Measurements from ENCODE around the gene KLHDC7A.

Gene KLHDC7A

GRCh38 chr1:18484721-18485120 lies 4.0 kb downstream of the KLHDC7A start:
- Histone ChIP-seq H3K27ac (no peak overlapping the region), H3K9ac (no peak overlapping the region), H3K79me2 (no peaks in the 10 kb centered on the region), H3K4me2 (ENCODE audit: low read length) (no peak overlapping the region), H3K4me1 (peaks cover 3% of the 10 kb centered on the region), H2AFZ (no peak overlapping the region), H3K27me3 (ENCODE audit: control insufficient read depth, insufficient read depth, low read length) (no peaks in the 10 kb centered on the region), H3K36me3 (ENCODE audit: control insufficient read depth, insufficient read depth, low read length) (no peaks in the 10 kb centered on the region), H3K4me3 (ENCODE audit: low read depth, low read length) (no peak overlapping the region), H3K9me3 (ENCODE audit: control insufficient read depth, low read length) (no peaks in the 10 kb centered on the region)
- TF ChIP-seq, protein P1, sequence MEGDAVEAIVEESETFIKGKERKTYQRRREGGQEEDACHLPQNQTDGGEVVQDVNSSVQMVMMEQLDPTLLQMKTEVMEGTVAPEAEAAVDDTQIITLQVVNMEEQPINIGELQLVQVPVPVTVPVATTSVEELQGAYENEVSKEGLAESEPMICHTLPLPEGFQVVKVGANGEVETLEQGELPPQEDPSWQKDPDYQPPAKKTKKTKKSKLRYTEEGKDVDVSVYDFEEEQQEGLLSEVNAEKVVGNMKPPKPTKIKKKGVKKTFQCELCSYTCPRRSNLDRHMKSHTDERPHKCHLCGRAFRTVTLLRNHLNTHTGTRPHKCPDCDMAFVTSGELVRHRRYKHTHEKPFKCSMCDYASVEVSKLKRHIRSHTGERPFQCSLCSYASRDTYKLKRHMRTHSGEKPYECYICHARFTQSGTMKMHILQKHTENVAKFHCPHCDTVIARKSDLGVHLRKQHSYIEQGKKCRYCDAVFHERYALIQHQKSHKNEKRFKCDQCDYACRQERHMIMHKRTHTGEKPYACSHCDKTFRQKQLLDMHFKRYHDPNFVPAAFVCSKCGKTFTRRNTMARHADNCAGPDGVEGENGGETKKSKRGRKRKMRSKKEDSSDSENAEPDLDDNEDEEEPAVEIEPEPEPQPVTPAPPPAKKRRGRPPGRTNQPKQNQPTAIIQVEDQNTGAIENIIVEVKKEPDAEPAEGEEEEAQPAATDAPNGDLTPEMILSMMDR (IDR thresholded peaks at IDR 0.05) = no peak

DNA sequence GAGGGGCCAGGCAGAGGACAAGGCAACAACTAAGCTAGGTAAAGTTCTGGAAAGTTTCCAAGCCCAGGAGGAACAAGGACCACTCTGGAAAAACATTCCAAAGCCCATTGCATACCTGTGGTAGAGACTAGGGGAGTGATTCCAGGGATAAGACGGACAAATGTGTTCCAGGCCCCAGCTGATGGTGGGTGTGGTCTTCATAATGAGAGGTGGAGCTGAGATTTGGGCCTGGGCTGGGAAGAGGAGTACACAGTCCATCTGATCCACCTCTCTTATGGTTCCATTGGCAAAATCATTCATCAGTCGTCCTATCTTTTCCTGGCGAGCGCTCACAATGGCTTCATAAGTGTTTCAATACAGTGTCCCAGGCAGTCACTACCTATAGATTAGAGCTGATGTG lies 4.5 kb downstream of the KLHDC7A start:
- Histone ChIP-seq H3K9ac (no peak overlapping the region), H3K4me3 (ENCODE audit: low read depth, low read length) (no peak overlapping the region), H3K27ac (no peak overlapping the region), H2AFZ (no peak overlapping the region), H3K4me2 (ENCODE audit: low read length) (no peak overlapping the region), H3K9me3 (ENCODE audit: control insufficient read depth, low read length) (no peaks in the 10 kb centered on the region), H3K27me3 (ENCODE audit: control insufficient read depth, insufficient read depth, low read length) (no peaks in the 10 kb centered on the region), H3K4me1 (peaks cover 3% of the 10 kb centered on the region), H3K36me3 (ENCODE audit: control insufficient read depth, insufficient read depth, low read length) (no peaks in the 10 kb centered on the region), H3K79me2 (no peaks in the 10 kb centered on the region)
- TF ChIP-seq, protein P1 (IDR thresholded peaks at IDR 0.05) = no peak

GRCh38 chr1:18486195-18486594 lies 5.5 kb downstream of the KLHDC7A start:
- Histone ChIP-seq H3K79me2 (no peaks in the 10 kb centered on the region), H3K4me3 (ENCODE audit: low read depth, low read length) (no peak overlapping the region), H3K9me3 (ENCODE audit: control insufficient read depth, low read length) (no peaks in the 10 kb centered on the region), H3K27ac (no peak overlapping the region), H3K9ac (no peak overlapping the region), H3K36me3 (ENCODE audit: control insufficient read depth, insufficient read depth, low read length) (no peaks in the 10 kb centered on the region), H3K4me2 (ENCODE audit: low read length) (no peak overlapping the region), H2AFZ (no peak overlapping the region), H3K4me1 (no peaks in the 10 kb centered on the region), H3K27me3 (ENCODE audit: control insufficient read depth, insufficient read depth, low read length) (no peaks in the 10 kb centered on the region)
- TF ChIP-seq, protein P1 (IDR thresholded peaks at IDR 0.05) = no peak

- TF ChIP-seq, protein P1 (IDR thresholded peaks at IDR 0.05) = no peak
- Histone ChIP-seq H3K27ac (no peak overlapping the region), H3K79me2 (no peaks in the 10 kb centered on the region), H3K4me1 (no peaks in the 10 kb centered on the region), H3K9me3 (ENCODE audit: control insufficient read depth, low read length) (no peaks in the 10 kb centered on the region), H3K4me3 (ENCODE audit: low read depth, low read length) (no peak overlapping the region), H3K27me3 (ENCODE audit: control insufficient read depth, insufficient read depth, low read length) (no peaks in the 10 kb centered on the region), H3K9ac (no peak overlapping the region), H3K36me3 (ENCODE audit: control insufficient read depth, insufficient read depth, low read length) (no peaks in the 10 kb centered on the region), H2AFZ (no peak overlapping the region), H3K4me2 (ENCODE audit: low read length) (no peak overlapping the region)
Observed at GRCh38 chr1:18489417-18490143, 8.8 kb downstream of the KLHDC7A start.

- TF ChIP-seq, protein P1 (IDR thresholded peaks at IDR 0.05) = no peak
- H3K27me3 ChIP-seq (ENCODE audit: control insufficient read depth, insufficient read depth, low read length) = no peaks in the 10 kb centered on the region
- no peaks in the 10 kb centered on the region for H3K79me2 ChIP-seq
- no peak overlapping the region for H3K27ac ChIP-seq
- H3K4me2 ChIP-seq (ENCODE audit: low read length) = no peak overlapping the region
- no peaks in the 10 kb centered on the region for H3K9me3 ChIP-seq (ENCODE audit: control insufficient read depth, low read length)
- H2AFZ ChIP-seq = no peak overlapping the region
- no peaks in the 10 kb centered on the region for H3K4me1 ChIP-seq
- H3K9ac ChIP-seq = no peak overlapping the region
- no peaks in the 10 kb centered on the region for H3K36me3 ChIP-seq (ENCODE audit: control insufficient read depth, insufficient read depth, low read length)
- no peak overlapping the region for H3K4me3 ChIP-seq (ENCODE audit: low read depth, low read length)
Observed at GRCh38 chr1:18491168-18491567, 10.4 kb downstream of the KLHDC7A start.
